ENCODE measurements around the gene IMMT. TPM values are rescaled to one million over a fixed set of nuclear protein-coding genes. Genes with fewer than 3 reads are reported as not detected.

Gene IMMT
- total RNA-seq, 1 donor from 2014 or later = 93.3 TPM

GRCh38 chr2:86238354-86238753, 43.1 kb upstream of the IMMT start:
- no peak overlapping the region for H3K27ac ChIP-seq
- H3K9ac ChIP-seq = no peak overlapping the region
- H3K27me3 ChIP-seq = no peaks in the 10 kb centered on the region
- H3K27me3 Mint-ChIP-seq (ENCODE audit: insufficient read depth, low read depth) = peaks cover 14% of the 10 kb centered on the region
- H3K36me3 ChIP-seq = no peaks in the 10 kb centered on the region
- peak overlapping the region; percentile 8 for H3K27ac Mint-ChIP-seq
- no peaks in the 10 kb centered on the region for H4K20me1 ChIP-seq (ENCODE audit: low read depth)
- H3K79me2 ChIP-seq (ENCODE audit: low read depth) = no peaks in the 10 kb centered on the region
- H3K9me3 Mint-ChIP-seq = peaks cover 6% of the 10 kb centered on the region
- no peak overlapping the region for H3K4me3 ChIP-seq
- no peak overlapping the region for H3K4me2 ChIP-seq
- no peak overlapping the region for H3K4me3 Mint-ChIP-seq
- DNase-seq (ENCODE audit: low spot score) = no peak
- H3K4me1 Mint-ChIP-seq = peaks cover 42% of the 10 kb centered on the region
- H3K36me3 Mint-ChIP-seq = peaks cover 1% of the 10 kb centered on the region
- TF ChIP-seq, protein P1, sequence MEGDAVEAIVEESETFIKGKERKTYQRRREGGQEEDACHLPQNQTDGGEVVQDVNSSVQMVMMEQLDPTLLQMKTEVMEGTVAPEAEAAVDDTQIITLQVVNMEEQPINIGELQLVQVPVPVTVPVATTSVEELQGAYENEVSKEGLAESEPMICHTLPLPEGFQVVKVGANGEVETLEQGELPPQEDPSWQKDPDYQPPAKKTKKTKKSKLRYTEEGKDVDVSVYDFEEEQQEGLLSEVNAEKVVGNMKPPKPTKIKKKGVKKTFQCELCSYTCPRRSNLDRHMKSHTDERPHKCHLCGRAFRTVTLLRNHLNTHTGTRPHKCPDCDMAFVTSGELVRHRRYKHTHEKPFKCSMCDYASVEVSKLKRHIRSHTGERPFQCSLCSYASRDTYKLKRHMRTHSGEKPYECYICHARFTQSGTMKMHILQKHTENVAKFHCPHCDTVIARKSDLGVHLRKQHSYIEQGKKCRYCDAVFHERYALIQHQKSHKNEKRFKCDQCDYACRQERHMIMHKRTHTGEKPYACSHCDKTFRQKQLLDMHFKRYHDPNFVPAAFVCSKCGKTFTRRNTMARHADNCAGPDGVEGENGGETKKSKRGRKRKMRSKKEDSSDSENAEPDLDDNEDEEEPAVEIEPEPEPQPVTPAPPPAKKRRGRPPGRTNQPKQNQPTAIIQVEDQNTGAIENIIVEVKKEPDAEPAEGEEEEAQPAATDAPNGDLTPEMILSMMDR (IDR thresholded peaks at IDR 0.05) = no peak
- H3K4me1 ChIP-seq = peaks cover 15% of the 10 kb centered on the region
- H3K9me3 ChIP-seq (ENCODE audit: low read depth) = no peaks in the 10 kb centered on the region
- no peak overlapping the region for H2AFZ ChIP-seq (replicated peaks)
- H3F3A ChIP-seq (ENCODE audit: low read depth) = peaks cover 5% of the 10 kb centered on the region

GRCh38 chr2:86237172-86237571, 41.9 kb upstream of the IMMT start:
- H3K27me3 Mint-ChIP-seq (ENCODE audit: insufficient read depth, low read depth) = peaks cover 16% of the 10 kb centered on the region

DNA sequence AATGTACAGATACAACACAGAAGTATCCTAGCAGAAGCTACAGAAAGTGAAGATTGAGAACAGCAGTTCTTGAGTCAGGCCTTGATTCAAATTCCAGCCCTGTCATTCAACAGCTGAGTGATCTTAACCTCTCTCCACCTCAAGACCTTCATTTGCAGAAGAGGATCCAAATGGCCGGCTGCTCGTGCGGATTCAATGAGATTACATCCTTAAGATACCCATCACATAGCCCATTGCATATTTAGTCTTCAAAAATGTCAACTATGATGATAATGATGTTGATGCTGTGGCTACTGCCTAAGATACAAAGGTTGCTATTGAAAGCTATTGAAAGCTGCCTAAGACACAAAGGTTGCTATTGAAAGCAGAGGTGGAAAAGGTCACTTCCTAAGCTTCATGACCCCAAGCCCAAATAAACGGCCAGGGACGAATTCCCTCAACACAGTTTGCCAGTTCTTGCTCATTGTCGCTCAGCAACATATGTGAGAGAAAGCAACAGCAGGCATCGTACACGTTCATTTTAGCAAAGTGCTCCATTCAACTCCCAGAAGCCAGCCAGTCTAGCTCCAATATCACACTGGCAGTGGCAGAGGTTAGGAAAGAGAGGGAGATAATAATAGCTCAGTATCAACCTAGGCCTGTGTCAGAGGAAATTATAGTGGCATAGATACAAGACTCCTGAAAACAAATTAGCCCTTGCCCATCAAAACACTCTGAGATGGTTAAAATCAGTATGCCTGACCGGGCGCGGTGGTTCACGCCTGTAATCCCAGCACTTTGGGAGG, 40.1 kb upstream of the IMMT start:
- Histone ChIP-seq H3K4me3 (no peak overlapping the region), H3K79me2 (ENCODE audit: low read depth) (no peaks in the 10 kb centered on the region), H4K20me1 (ENCODE audit: low read depth) (no peaks in the 10 kb centered on the region), H3K4me2 (peak overlapping the region; percentile 39), H3F3A (ENCODE audit: low read depth) (peaks cover 5% of the 10 kb centered on the region), H3K4me1 (peaks cover 19% of the 10 kb centered on the region), H3K36me3 (no peaks in the 10 kb centered on the region), H3K27ac (no peak overlapping the region), H3K27me3 (no peaks in the 10 kb centered on the region), H3K9me3 (ENCODE audit: low read depth) (no peaks in the 10 kb centered on the region), H2AFZ (replicated peaks) (no peak overlapping the region), H3K9ac (no peak overlapping the region)
- peaks cover 6% of the 10 kb centered on the region for H3K9me3 Mint-ChIP-seq
- peaks cover 1% of the 10 kb centered on the region for H3K36me3 Mint-ChIP-seq
- H3K27ac Mint-ChIP-seq = peak overlapping the region; percentile 87
- H3K4me1 Mint-ChIP-seq = peaks cover 59% of the 10 kb centered on the region
- TF ChIP-seq EZH2phosphoT487 (IDR thresholded peaks at IDR 0.05) = peak; percentile 27
- TF ChIP-seq, protein P1 (IDR thresholded peaks at IDR 0.05) = no peak
- DNase-seq (ENCODE audit: low spot score) = peak; percentile 48
- H3K27me3 Mint-ChIP-seq (ENCODE audit: insufficient read depth, low read depth) = peaks cover 16% of the 10 kb centered on the region
- no peak overlapping the region for H3K4me3 Mint-ChIP-seq

More at GRCh38 chr2:86237172-86237571, 41.9 kb upstream of the IMMT start:
- Mint-ChIP-seq H3K4me3 (no peak overlapping the region), H3K27ac (peak overlapping the region; percentile 15), H3K4me1 (peaks cover 50% of the 10 kb centered on the region), H3K9me3 (peaks cover 6% of the 10 kb centered on the region), H3K36me3 (peaks cover 1% of the 10 kb centered on the region)
- H3K4me3 ChIP-seq = no peak overlapping the region
- H3K4me1 ChIP-seq = peaks cover 19% of the 10 kb centered on the region
- H3K9me3 ChIP-seq (ENCODE audit: low read depth) = no peaks in the 10 kb centered on the region
- no peaks in the 10 kb centered on the region for H4K20me1 ChIP-seq (ENCODE audit: low read depth)
- no peak overlapping the region for H3K4me2 ChIP-seq
- H3K36me3 ChIP-seq = no peaks in the 10 kb centered on the region
- TF ChIP-seq EZH2 (IDR thresholded peaks at IDR 0.05) (no peak), EZH2phosphoT487 (IDR thresholded peaks at IDR 0.05) (no peak)
- TF ChIP-seq, protein P1 (IDR thresholded peaks at IDR 0.05) = no peak
- peaks cover 5% of the 10 kb centered on the region for H3F3A ChIP-seq (ENCODE audit: low read depth)
- no peak overlapping the region for H3K27ac ChIP-seq
- no peak overlapping the region for H3K9ac ChIP-seq
- no peaks in the 10 kb centered on the region for H3K79me2 ChIP-seq (ENCODE audit: low read depth)
- H2AFZ ChIP-seq (replicated peaks) = no peak overlapping the region
- DNase-seq (ENCODE audit: low spot score) = no peak
- H3K27me3 ChIP-seq = no peaks in the 10 kb centered on the region

Measured in neural progenitor cell (in vitro differentiated cells).